Hepatocyte (in vitro differentiated cells): Measurements from ENCODE around the gene GRB14. TPM values are rescaled to one million over a fixed set of nuclear protein-coding genes. Genes with fewer than 3 reads are reported as not detected.

Experiments
- DNase-seq: peaks from one replicate; pipeline ENCODE4 v3.0.0-alpha.2; 2016; ENCODE audit warnings: low spot score
- H2AFZ ChIP-seq: fragments of 200-600 bp; sonication (generic); 2 replicates; pipeline ENCODE4 v1.6.0; 2016; ENCODE audit warnings: antibody characterized with exemption, mild to moderate bottlenecking
- H3K27ac ChIP-seq: fragments of 200-600 bp; sonication (generic); 2 replicates; pipeline ENCODE4 v1.5.1; 2016; ENCODE audit warnings: mild to moderate bottlenecking
- H3K27me3 ChIP-seq: fragments of 200-600 bp; sonication (generic); 2 replicates; pipeline ENCODE4 v1.6.1; 2016
- H3K36me3 ChIP-seq: fragments of 200-600 bp; sonication (generic); replicated peaks from 2 replicates; pipeline ENCODE4 v1.5.1; 2016; ENCODE audit warnings: low read depth; ENCODE audit not compliant: insufficient read depth
- H3K4me1 ChIP-seq: fragments of 200-600 bp; sonication (generic); 2 replicates; pipeline ENCODE4 v1.5.1; 2016; ENCODE audit warnings: mild to moderate bottlenecking, moderate library complexity; ENCODE audit not compliant: insufficient read depth
- H3K4me2 ChIP-seq: fragments of 200-600 bp; sonication (generic); 2 replicates; pipeline ENCODE4 v1.6.0; 2016
- H3K4me3 ChIP-seq: fragments of 200-600 bp; sonication (generic); 2 replicates; pipeline ENCODE4 v1.5.1; 2016; ENCODE audit warnings: mild to moderate bottlenecking
- H3K79me2 ChIP-seq: fragments of 200-600 bp; sonication (generic); 2 replicates; pipeline ENCODE4 v1.6.0; 2017; ENCODE audit warnings: mild to moderate bottlenecking
- H3K9me2 ChIP-seq: fragments of 200-600 bp; sonication (generic); replicated peaks from 2 replicates; pipeline ENCODE4 v1.6.0; 2017; ENCODE audit warnings: mild to moderate bottlenecking; ENCODE audit not compliant: insufficient read depth
- H3K9me3 ChIP-seq: fragments of 200-600 bp; sonication (generic); 2 replicates; pipeline ENCODE4 v1.5.1; 2016; ENCODE audit warnings: low read depth, mild to moderate bottlenecking
- H4K20me1 ChIP-seq: fragments of 200-600 bp; sonication (generic); 2 replicates; pipeline ENCODE4 v1.6.0; 2016; ENCODE audit warnings: mild to moderate bottlenecking; ENCODE audit not compliant: insufficient read depth, poor library complexity, severe bottlenecking
- CTCF ChIP-seq: fragments of 200-600 bp; sonication (generic); IDR thresholded peaks from 2 replicates; pipeline ENCODE4 v1.5.1; 2016; ENCODE audit warnings: antibody characterized with exemption, mild to moderate bottlenecking; ENCODE audit not compliant: poor library complexity
- EZH2 ChIP-seq: fragments of 200-600 bp; sonication (generic); IDR thresholded peaks from 2 replicates; pipeline ENCODE4 v1.6.1; 2016; ENCODE audit warnings: antibody characterized with exemption, mild to moderate bottlenecking, borderline replicate concordance
- EZH2phosphoT487 ChIP-seq: fragments of 200-600 bp; sonication (generic); IDR thresholded peaks from one replicate; pipeline ENCODE4 v1.6.1; 2018; ENCODE audit warnings: antibody characterized with exemption, mild to moderate bottlenecking, low read depth, moderate library complexity; ENCODE audit not compliant: unreplicated experiment, severe bottlenecking
- WGBS: methylation state at CpG from one replicate; pipeline ENCODE4 v1.1.6; 2016; ENCODE audit warnings: low lambda C conversion rate; ENCODE audit errors: missing lambda C conversion rate; 5-methylcytosine and 5-hydroxymethylcytosine counted together
- polyA plus RNA-seq: library from polyadenylated mRNA; unstranded; fragments of >200 nt; fragmentation: Nextera tagmentation; extraction: Ambion mirVana; gene quantifications from 2 replicates; pipeline ENCODE4 v1.2.1, GENCODE V29; 2016
- total RNA-seq: library from RNA; depleted of rRNA; stranded (reverse); fragments of >200 nt; gene quantifications from 2 replicates; pipeline ENCODE4 v1.2.3, GENCODE V29; 2014

GRB14 gene
- total and polyA plus RNA-seq, 2 experiments from 2014 or later = 4.2 to 4.5 TPM

GRCh38 chr2:164560181-164560792 lies 61.0 kb downstream of the GRB14 start:
- no peaks in the 10 kb centered on the region for H3K36me3 ChIP-seq
- no peak overlapping the region for H2AFZ ChIP-seq
- no peaks in the 10 kb centered on the region for H4K20me1 ChIP-seq
- no peak overlapping the region for H3K4me3 ChIP-seq
- no peak overlapping the region for H3K4me2 ChIP-seq
- TF ChIP-seq CTCF (peak; percentile 88), EZH2phosphoT487 (no peak)
- no peak overlapping the region for H3K27ac ChIP-seq
- H3K27me3 ChIP-seq = no peaks in the 10 kb centered on the region
- H3K9me2 ChIP-seq = no peaks in the 10 kb centered on the region
- H3K79me2 ChIP-seq = no peaks in the 10 kb centered on the region
- WGBS = 68% methylated on average over 4 of the region's 4 CpGs
- H3K9me3 ChIP-seq = no peaks in the 10 kb centered on the region
- no peaks in the 10 kb centered on the region for H3K4me1 ChIP-seq
- DNase-seq = peak; percentile 52

- 82% methylated on average over 2 of the region's 2 CpGs for WGBS
- H3K79me2 ChIP-seq = no peaks in the 10 kb centered on the region
- H3K4me1 ChIP-seq = peaks cover 7% of the 10 kb centered on the region
- DNase-seq = no peak
- H3K27ac ChIP-seq = no peak overlapping the region
- H3K4me3 ChIP-seq = no peak overlapping the region
- no peaks in the 10 kb centered on the region for H3K9me3 ChIP-seq
- H2AFZ ChIP-seq = no peak overlapping the region
- no peak overlapping the region for H3K4me2 ChIP-seq
- TF ChIP-seq CTCF = no peak
- no peak for TF ChIP-seq EZH2phosphoT487
- H3K36me3 ChIP-seq = no peaks in the 10 kb centered on the region
- H4K20me1 ChIP-seq = no peaks in the 10 kb centered on the region
- no peaks in the 10 kb centered on the region for H3K27me3 ChIP-seq
- H3K9me2 ChIP-seq = no peaks in the 10 kb centered on the region
Measured at GRCh38 chr2:164558450-164558849, 62.8 kb downstream of the GRB14 start.

GRCh38 chr2:164554487-164554886 lies 66.8 kb downstream of the GRB14 start:
- Histone ChIP-seq H3K36me3 (no peaks in the 10 kb centered on the region), H3K27ac (no peak overlapping the region)
- WGBS = 41% methylated on average over 2 of the region's 2 CpGs

More at GRCh38 chr2:164554487-164554886, 66.8 kb downstream of the GRB14 start:
- H3K27me3 ChIP-seq = no peaks in the 10 kb centered on the region
- H2AFZ ChIP-seq = no peak overlapping the region
- no peaks in the 10 kb centered on the region for H3K9me2 ChIP-seq
- no peak for TF ChIP-seq EZH2
- TF ChIP-seq CTCF = no peak
- TF ChIP-seq EZH2phosphoT487 = no peak
- H3K4me2 ChIP-seq = no peak overlapping the region
- no peaks in the 10 kb centered on the region for H3K79me2 ChIP-seq
- peaks cover 7% of the 10 kb centered on the region for H3K4me1 ChIP-seq
- no peak overlapping the region for H3K4me3 ChIP-seq
- H3K9me3 ChIP-seq = no peaks in the 10 kb centered on the region
- DNase-seq = no peak
- H4K20me1 ChIP-seq = no peaks in the 10 kb centered on the region
